ENCODE data around the gene ZNF500. TPM values are rescaled to one million over a fixed set of nuclear protein-coding genes. Genes with fewer than 3 reads are reported as not detected.

The ZNF500 gene
- total and polyA plus RNA-seq, 2 donors (not counting 3 experiments of a cell fraction or from before 2014, with no cell fraction given): 8.6 to 13.5 TPM

DNA sequence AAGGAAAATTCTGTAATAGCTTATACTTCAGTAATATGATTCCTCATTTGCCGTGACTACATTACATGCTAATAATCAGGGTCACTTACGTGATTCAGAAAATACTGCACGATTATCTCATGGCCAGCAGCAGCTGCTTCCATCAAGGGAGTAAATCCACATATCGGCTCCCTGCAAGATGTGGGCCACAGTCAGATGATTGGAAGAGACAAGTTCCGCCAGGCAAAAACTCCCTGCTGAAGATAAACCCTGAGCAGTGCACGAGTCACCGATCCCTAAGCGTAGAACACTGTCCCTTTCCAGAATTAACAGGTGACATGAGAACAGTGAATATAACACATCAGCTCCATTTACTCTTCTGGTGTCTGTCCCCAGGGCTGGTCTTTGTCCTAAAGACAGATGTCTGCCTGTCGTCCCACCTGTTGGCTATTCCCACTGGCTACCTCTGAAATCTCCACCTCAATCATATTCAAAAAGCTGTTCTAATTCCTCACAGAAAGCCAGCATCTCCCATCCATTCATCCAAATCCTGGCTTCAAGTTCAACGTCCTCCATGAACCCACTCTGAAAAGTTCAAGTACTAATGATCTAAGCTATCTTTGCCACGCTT, 42.2 kb downstream of the ZNF500 start:
- TF ChIP-seq, protein P1, sequence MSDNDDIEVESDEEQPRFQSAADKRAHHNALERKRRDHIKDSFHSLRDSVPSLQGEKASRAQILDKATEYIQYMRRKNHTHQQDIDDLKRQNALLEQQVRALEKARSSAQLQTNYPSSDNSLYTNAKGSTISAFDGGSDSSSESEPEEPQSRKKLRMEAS (IDR thresholded peaks at IDR 0.05; ENCODE audit: insufficient read depth, insufficient read length): no peak
- TF ChIP-seq FOS (IDR thresholded peaks at IDR 0.05; ENCODE audit: borderline replicate concordance, insufficient read depth, low read length) (no peak), GATA2 (IDR thresholded peaks at IDR 0.05; ENCODE audit: insufficient read depth, insufficient read length, low read depth, low read length) (no peak), POLR2A (IDR thresholded peaks at IDR 0.05; ENCODE audit: low read depth, low read length) (no peak), MYC (IDR thresholded peaks at IDR 0.05; ENCODE audit: low read depth, low read length) (no peak), EZH2 (IDR thresholded peaks at IDR 0.05; ENCODE audit: borderline replicate concordance, low read depth, low read length, severe bottlenecking) (no peak), JUN (IDR thresholded peaks at IDR 0.05; ENCODE audit: borderline replicate concordance, insufficient read depth, insufficient read length, low read depth) (no peak), POLR2AphosphoS5 (IDR thresholded peaks at IDR 0.05; ENCODE audit: insufficient read depth, low read depth, low read length) (no peak)
- TF ChIP-seq, protein P2, sequence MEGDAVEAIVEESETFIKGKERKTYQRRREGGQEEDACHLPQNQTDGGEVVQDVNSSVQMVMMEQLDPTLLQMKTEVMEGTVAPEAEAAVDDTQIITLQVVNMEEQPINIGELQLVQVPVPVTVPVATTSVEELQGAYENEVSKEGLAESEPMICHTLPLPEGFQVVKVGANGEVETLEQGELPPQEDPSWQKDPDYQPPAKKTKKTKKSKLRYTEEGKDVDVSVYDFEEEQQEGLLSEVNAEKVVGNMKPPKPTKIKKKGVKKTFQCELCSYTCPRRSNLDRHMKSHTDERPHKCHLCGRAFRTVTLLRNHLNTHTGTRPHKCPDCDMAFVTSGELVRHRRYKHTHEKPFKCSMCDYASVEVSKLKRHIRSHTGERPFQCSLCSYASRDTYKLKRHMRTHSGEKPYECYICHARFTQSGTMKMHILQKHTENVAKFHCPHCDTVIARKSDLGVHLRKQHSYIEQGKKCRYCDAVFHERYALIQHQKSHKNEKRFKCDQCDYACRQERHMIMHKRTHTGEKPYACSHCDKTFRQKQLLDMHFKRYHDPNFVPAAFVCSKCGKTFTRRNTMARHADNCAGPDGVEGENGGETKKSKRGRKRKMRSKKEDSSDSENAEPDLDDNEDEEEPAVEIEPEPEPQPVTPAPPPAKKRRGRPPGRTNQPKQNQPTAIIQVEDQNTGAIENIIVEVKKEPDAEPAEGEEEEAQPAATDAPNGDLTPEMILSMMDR (IDR thresholded peaks at IDR 0.05; ENCODE audit: extremely low read depth in 1 of 2, insufficient read depth in 1 of 2, low read depth in 1 of 2, low read length in 2 of 2): no peak
- CTCF ChIA-PET: interaction anchor here (1.2 kb wide), 1 partner anchor 10 kb away, joined by 5 read pairs; the partner anchor contains the start of genes ANKS3 and DNAAF8
- Histone ChIP-seq H3K9ac (replicated peaks; ENCODE audit: extremely low read depth, insufficient read depth, low read length) (no peak overlapping the region), H3K4me1 (ENCODE audit: control insufficient read depth, extremely low read depth, insufficient read depth, low read length) (no peaks in the 10 kb centered on the region), H3K4me3 (replicated peaks in 1 of 3; ENCODE audit: insufficient read depth in 1 of 3, low read depth in 1 of 3, low read length in 3 of 3) (no peak overlapping the region), H3K4me2 (ENCODE audit: insufficient read depth, low read length) (no peak overlapping the region), H2AFZ (ENCODE audit: low read depth, low read length) (no peak overlapping the region), H3K9me1 (replicated peaks; ENCODE audit: control insufficient read depth, extremely low read depth, insufficient read depth, low read length) (no peaks in the 10 kb centered on the region), H4K20me1 (replicated peaks; ENCODE audit: control insufficient read depth, extremely low read depth, insufficient read depth, low read length) (no peaks in the 10 kb centered on the region), H3K27me3 (ENCODE audit: control insufficient read depth in 2 of 2, insufficient read depth in 2 of 2, low read length in 2 of 2) (no peaks in the 10 kb centered on the region), H3K27ac (ENCODE audit: insufficient read depth, low read depth, low read length) (no peak overlapping the region), H3K9me3 (replicated peaks; ENCODE audit: control insufficient read depth, insufficient read depth, low read length) (no peaks in the 10 kb centered on the region), H3K36me3 (ENCODE audit: control insufficient read depth in 2 of 2, extremely low read depth in 1 of 2, insufficient read depth in 2 of 2, low read length in 2 of 2) (peaks cover 6 to 25% of the 10 kb centered on the region in 2 experiments), H3K79me2 (ENCODE audit: control insufficient read depth, insufficient read depth, low read length) (no peaks in the 10 kb centered on the region)
- intact Hi-C loops (cut with micrococcal nuclease): no loop called here
- dilution Hi-C loops (cut with MboI; ENCODE audit: extremely low pct_ligation_motif_present, low sequenced_read_pairs): no loop called here
- BruUV-seq (replicated peaks): no TSS peak
- POLR2A ChIA-PET: no interaction called here
- FAIRE-seq: no peak
- no peak for DNase-seq (ENCODE audit: low read depth, low spot score)
